ENCODE results near the gene TMEM72. TPM values are rescaled to one million over a fixed set of nuclear protein-coding genes. Genes with fewer than 3 reads are reported as not detected.

The TMEM72 gene
- total RNA-seq, 3 donors from 2014 or later (not counting 1 experiment from before 2014, with no cell fraction given): not detected

GRCh38 chr10:44883593-44884331, 27.4 kb upstream of the TMEM72 start:
- H3K27me3 Mint-ChIP-seq (ENCODE audit: low read depth in 2 of 2): peaks cover 19 to 31% of the 10 kb centered on the region in 2 donors

GRCh38 chr10:44885710-44886109, 25.4 kb upstream of the TMEM72 start:
- TF ChIP-seq CTCF (IDR thresholded peaks at IDR 0.05): no peak
- Mint-ChIP-seq H3K4me3 (no peak overlapping the region), H3K36me3 (no peaks in the 10 kb centered on the region), H3K27ac (no peak overlapping the region), H3K4me1 (peaks cover 12 to 17% of the 10 kb centered on the region in 2 donors), H3K9me3 (no peaks in the 10 kb centered on the region), H3K27me3 (ENCODE audit: low read depth in 2 of 2) (peaks cover 4 to 15% of the 10 kb centered on the region in 2 donors)
- no peaks in the 10 kb centered on the region for H3K27me3 ChIP-seq (ENCODE audit: control insufficient read depth, insufficient read depth, low read length)
- H3K4me3 ChIP-seq (ENCODE audit: low read length): no peak overlapping the region
- intact Hi-C loops (cut with micrococcal nuclease): no loop called here
- peaks cover 10% of the 10 kb centered on the region for H3K4me1 ChIP-seq (ENCODE audit: control insufficient read depth, insufficient read depth, low read length)
- no peaks in the 10 kb centered on the region for H3K36me3 ChIP-seq (ENCODE audit: control insufficient read depth, insufficient read depth, low read length)
- DNase-seq (no peak), ATAC-seq (no peak)
- 88% methylated on average over 6 of the region's 6 CpGs for WGBS (ENCODE audit: insufficient coverage)
- H3K27ac ChIP-seq (ENCODE audit: low read length): no peak overlapping the region
- no peaks in the 10 kb centered on the region for H3K9me3 ChIP-seq (ENCODE audit: control insufficient read depth, insufficient read depth, low read length)

More at GRCh38 chr10:44883593-44884331, 27.4 kb upstream of the TMEM72 start:
- WGBS (ENCODE audit: insufficient coverage): 71% methylated on average over 8 of the region's 8 CpGs
- no peak for ATAC-seq
- H3K27me3 ChIP-seq (ENCODE audit: control insufficient read depth, insufficient read depth, low read length): no peaks in the 10 kb centered on the region
- H3K4me1 Mint-ChIP-seq: peaks cover 19 to 31% of the 10 kb centered on the region in 2 donors
- no peak overlapping the region for H3K27ac ChIP-seq (ENCODE audit: low read length)
- no peak for TF ChIP-seq CTCF (IDR thresholded peaks at IDR 0.05)
- H3K4me3 Mint-ChIP-seq: no peak overlapping the region
- no peaks in the 10 kb centered on the region for H3K9me3 ChIP-seq (ENCODE audit: control insufficient read depth, insufficient read depth, low read length)
- no peak overlapping the region for H3K27ac Mint-ChIP-seq
- intact Hi-C loops (cut with micrococcal nuclease): no loop called here
- DNase-seq: no peak
- no peak overlapping the region for H3K4me3 ChIP-seq (ENCODE audit: low read length)
- no peaks in the 10 kb centered on the region for H3K9me3 Mint-ChIP-seq
- peaks cover 19% of the 10 kb centered on the region for H3K4me1 ChIP-seq (ENCODE audit: control insufficient read depth, insufficient read depth, low read length)
- H3K36me3 Mint-ChIP-seq: no peaks in the 10 kb centered on the region
- H3K36me3 ChIP-seq (ENCODE audit: control insufficient read depth, insufficient read depth, low read length): no peaks in the 10 kb centered on the region

- no peak for ATAC-seq
- H3K9me3 Mint-ChIP-seq: no peaks in the 10 kb centered on the region
- no peak overlapping the region for H3K4me3 Mint-ChIP-seq
- TF ChIP-seq CTCF (IDR thresholded peaks at IDR 0.05): no peak
- H3K27me3 ChIP-seq (ENCODE audit: control insufficient read depth, insufficient read depth, low read length): no peaks in the 10 kb centered on the region
- H3K27me3 Mint-ChIP-seq (ENCODE audit: low read depth in 2 of 2): peaks cover 6 to 15% of the 10 kb centered on the region in 2 donors
- intact Hi-C loops (cut with micrococcal nuclease): no loop called here
- no peaks in the 10 kb centered on the region for H3K36me3 ChIP-seq (ENCODE audit: control insufficient read depth, insufficient read depth, low read length)
- 93% methylated on average over 5 of the region's 5 CpGs for WGBS (ENCODE audit: insufficient coverage)
- peaks cover 4% of the 10 kb centered on the region in 2 donors for H3K4me1 Mint-ChIP-seq
- no peak overlapping the region for H3K27ac ChIP-seq (ENCODE audit: low read length)
- H3K9me3 ChIP-seq (ENCODE audit: control insufficient read depth, insufficient read depth, low read length): no peaks in the 10 kb centered on the region
- H3K36me3 Mint-ChIP-seq: no peaks in the 10 kb centered on the region
- H3K27ac Mint-ChIP-seq: no peak overlapping the region
- DNase-seq: no peak
- no peak overlapping the region for H3K4me3 ChIP-seq (ENCODE audit: low read length)
- H3K4me1 ChIP-seq (ENCODE audit: control insufficient read depth, insufficient read depth, low read length): peaks cover 1% of the 10 kb centered on the region
Measured at GRCh38 chr10:44886966-44887365, 24.2 kb upstream of the TMEM72 start.

- intact Hi-C loops (cut with micrococcal nuclease): no loop called here
- 90% methylated on average over 3 of the region's 4 CpGs for WGBS (ENCODE audit: insufficient coverage)
- Mint-ChIP-seq H3K4me3 (no peak overlapping the region), H3K9me3 (no peaks in the 10 kb centered on the region), H3K27me3 (ENCODE audit: low read depth in 2 of 2) (peaks cover 0 to 2% of the 10 kb centered on the region in 2 donors), H3K4me1 (no peaks in the 10 kb centered on the region), H3K36me3 (no peaks in the 10 kb centered on the region), H3K27ac (no peak overlapping the region)
- Histone ChIP-seq H3K4me3 (ENCODE audit: low read length) (no peak overlapping the region), H3K4me1 (ENCODE audit: control insufficient read depth, insufficient read depth, low read length) (no peaks in the 10 kb centered on the region), H3K27ac (ENCODE audit: low read length) (no peak overlapping the region), H3K9me3 (ENCODE audit: control insufficient read depth, insufficient read depth, low read length) (no peaks in the 10 kb centered on the region), H3K27me3 (ENCODE audit: control insufficient read depth, insufficient read depth, low read length) (no peaks in the 10 kb centered on the region), H3K36me3 (ENCODE audit: control insufficient read depth, insufficient read depth, low read length) (no peaks in the 10 kb centered on the region)
- no peak for DNase-seq
- ATAC-seq: no peak
- no peak for TF ChIP-seq CTCF (IDR thresholded peaks at IDR 0.05)
Measured at GRCh38 chr10:44888886-44889285, 22.3 kb upstream of the TMEM72 start.
